Retinal pigment epithelial cell (primary cell): ENCODE measurements around the gene MGAT3.
"Not testable (repeated sequence)": the region's sequence is repeated elsewhere in the genome, so short reads cannot be mapped to it uniquely, and the experiment has no call there.

ENCODE experiments used
- DNase-seq: peaks from one replicate; pipeline ENCODE4 v3.0.0-alpha.2; 2010; ENCODE audit warnings: low read depth
- H3K4me3 ChIP-seq: 2 replicates; pipeline ENCODE4 v1.5.1; 2011; ENCODE audit warnings: mild to moderate bottlenecking, low read length, control low read depth, moderate library complexity
- CTCF ChIP-seq: conservative IDR thresholded peaks from 2 replicates; pipeline ENCODE4 v1.5.1; 2011; ENCODE audit warnings: low read depth, low read length, control low read depth, inconsistent platforms

The MGAT3 gene

GRCh38 chr22:39498802-39499201 lies 42.0 kb downstream of the MGAT3 start:
- H3K4me3 ChIP-seq = no peak overlapping the region
- no peak for TF ChIP-seq CTCF
- no peak for DNase-seq

- no peak overlapping the region for H3K4me3 ChIP-seq
- DNase-seq = no peak
- TF ChIP-seq CTCF = no peak
Observed at GRCh38 chr22:39500101-39500500, 43.3 kb downstream of the MGAT3 start.

GRCh38 chr22:39501644-39502108 lies 44.9 kb downstream of the MGAT3 start:
- peak overlapping the region; percentile 89 for H3K4me3 ChIP-seq
- TF ChIP-seq CTCF = no peak
- no peak for DNase-seq

GRCh38 chr22:39502109-39502788 lies 45.4 kb downstream of the MGAT3 start, which contains the start of gene MIEF1:
MIEF1 (plus strand) TSS chr22:39502290; CDS start chr22:39511295, 9,005 bp downstream.
- peak within 1 kb of the TSS; percentile 89 for H3K4me3 ChIP-seq
- peak; percentile 90 for DNase-seq
- no peak for TF ChIP-seq CTCF

- no peak for TF ChIP-seq CTCF
- peak overlapping the region; percentile 89 for H3K4me3 ChIP-seq
- DNase-seq = no peak
Observed at GRCh38 chr22:39502789-39503409, 46.1 kb downstream of the MGAT3 start.

- no peak overlapping the region for H3K4me3 ChIP-seq
- DNase-seq = no peak
- TF ChIP-seq CTCF = no peak
Observed at GRCh38 chr22:39503630-39504029, 46.8 kb downstream of the MGAT3 start.

GRCh38 chr22:39504071-39504470 lies 47.3 kb downstream of the MGAT3 start:
- TF ChIP-seq CTCF = no peak
- no peak overlapping the region for H3K4me3 ChIP-seq
- no peak for DNase-seq

GRCh38 chr22:39507021-39507420 lies 50.2 kb downstream of the MGAT3 start:
- H3K4me3 ChIP-seq, DNase-seq: not testable (repeated sequence)
